RWPE2 (cell line): Measurements from ENCODE around the gene PPIC.
A peak's percentile ranks its signal among the peaks of the same experiment; 100 is the strongest.

Source experiments
- ATAC-seq: fragments of 200-7000 bp; cut with Tn5 transposase; 3 replicates; pipeline ENCODE4 v1.9.1; 2021; ENCODE audit warnings: low read depth
- DNase-seq: peaks from one replicate; pipeline ENCODE4 v3.0.0-alpha.2; 2020; ENCODE audit warnings: low spot score
- H3K27ac ChIP-seq: fragments of 450-650 bp; 2 replicates; pipeline ENCODE4 v1.5.1; 2017; ENCODE audit warnings: mild to moderate bottlenecking; ENCODE audit not compliant: poor library complexity, severe bottlenecking
- H3K27me3 ChIP-seq: fragments of 250-450 bp; sonication (Bioruptor Pico); 2 replicates; pipeline ENCODE4 v1.5.1; 2021; ENCODE audit warnings: mild to moderate bottlenecking, moderate library complexity; ENCODE audit not compliant: insufficient read depth, poor library complexity, severe bottlenecking
- H3K36me3 ChIP-seq: fragments of 250-450 bp; sonication (Bioruptor Pico); 2 replicates; pipeline ENCODE4 v1.5.1; 2020; ENCODE audit warnings: low read depth, mild to moderate bottlenecking, moderate library complexity
- H3K4me1 ChIP-seq: fragments of 250-450 bp; sonication (Bioruptor Pico); 2 replicates; pipeline ENCODE4 v1.5.1; 2021; ENCODE audit warnings: mild to moderate bottlenecking, moderate library complexity; ENCODE audit not compliant: insufficient read depth, poor library complexity, severe bottlenecking
- H3K4me3 ChIP-seq: fragments of 250-450 bp; sonication (Bioruptor Pico); 2 replicates; pipeline ENCODE4 v1.5.1; 2021; ENCODE audit warnings: mild to moderate bottlenecking, moderate library complexity; ENCODE audit not compliant: severe bottlenecking
- H3K9me3 ChIP-seq: fragments of 250-450 bp; sonication (Bioruptor Pico); 2 replicates; pipeline ENCODE4 v1.5.1; 2021; ENCODE audit warnings: mild to moderate bottlenecking, moderate library complexity; ENCODE audit not compliant: severe bottlenecking
- TF ChIP-seq, protein P1 (sequence below): fragments of 450-650 bp; IDR thresholded peaks from one replicate; pipeline ENCODE4 v1.5.1; 2017; ENCODE audit warnings: mild to moderate bottlenecking, moderate library complexity; ENCODE audit not compliant: poor library complexity, severe bottlenecking

Gene PPIC

DNA sequence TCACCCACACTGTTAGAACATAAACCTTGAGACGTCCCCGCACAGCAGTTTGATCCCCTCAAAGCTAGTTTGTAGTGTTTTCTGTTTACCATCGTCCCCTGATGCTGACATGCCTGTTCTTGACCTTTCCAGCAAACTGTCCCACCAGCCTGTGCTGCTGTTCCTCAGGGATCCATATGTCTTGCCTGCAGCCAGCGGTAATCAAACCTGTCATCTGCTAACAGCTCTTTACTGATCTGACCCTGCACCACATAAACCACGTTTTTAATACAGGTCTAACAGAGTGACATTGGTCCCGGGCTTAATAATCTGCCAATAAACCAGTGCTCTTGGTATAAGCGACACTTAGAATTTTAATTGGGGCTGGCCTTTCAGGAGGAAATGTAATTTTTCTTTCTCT, 34.7 kb downstream of the PPIC start:
- Histone ChIP-seq H3K27me3 (no peaks in the 10 kb centered on the region), H3K4me1 (no peaks in the 10 kb centered on the region), H3K27ac (no peak overlapping the region), H3K36me3 (no peaks in the 10 kb centered on the region), H3K4me3 (no peak overlapping the region), H3K9me3 (no peaks in the 10 kb centered on the region)
- no peak for ATAC-seq
- no peak for DNase-seq
- TF ChIP-seq, protein P1, sequence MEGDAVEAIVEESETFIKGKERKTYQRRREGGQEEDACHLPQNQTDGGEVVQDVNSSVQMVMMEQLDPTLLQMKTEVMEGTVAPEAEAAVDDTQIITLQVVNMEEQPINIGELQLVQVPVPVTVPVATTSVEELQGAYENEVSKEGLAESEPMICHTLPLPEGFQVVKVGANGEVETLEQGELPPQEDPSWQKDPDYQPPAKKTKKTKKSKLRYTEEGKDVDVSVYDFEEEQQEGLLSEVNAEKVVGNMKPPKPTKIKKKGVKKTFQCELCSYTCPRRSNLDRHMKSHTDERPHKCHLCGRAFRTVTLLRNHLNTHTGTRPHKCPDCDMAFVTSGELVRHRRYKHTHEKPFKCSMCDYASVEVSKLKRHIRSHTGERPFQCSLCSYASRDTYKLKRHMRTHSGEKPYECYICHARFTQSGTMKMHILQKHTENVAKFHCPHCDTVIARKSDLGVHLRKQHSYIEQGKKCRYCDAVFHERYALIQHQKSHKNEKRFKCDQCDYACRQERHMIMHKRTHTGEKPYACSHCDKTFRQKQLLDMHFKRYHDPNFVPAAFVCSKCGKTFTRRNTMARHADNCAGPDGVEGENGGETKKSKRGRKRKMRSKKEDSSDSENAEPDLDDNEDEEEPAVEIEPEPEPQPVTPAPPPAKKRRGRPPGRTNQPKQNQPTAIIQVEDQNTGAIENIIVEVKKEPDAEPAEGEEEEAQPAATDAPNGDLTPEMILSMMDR, result no peak

DNA sequence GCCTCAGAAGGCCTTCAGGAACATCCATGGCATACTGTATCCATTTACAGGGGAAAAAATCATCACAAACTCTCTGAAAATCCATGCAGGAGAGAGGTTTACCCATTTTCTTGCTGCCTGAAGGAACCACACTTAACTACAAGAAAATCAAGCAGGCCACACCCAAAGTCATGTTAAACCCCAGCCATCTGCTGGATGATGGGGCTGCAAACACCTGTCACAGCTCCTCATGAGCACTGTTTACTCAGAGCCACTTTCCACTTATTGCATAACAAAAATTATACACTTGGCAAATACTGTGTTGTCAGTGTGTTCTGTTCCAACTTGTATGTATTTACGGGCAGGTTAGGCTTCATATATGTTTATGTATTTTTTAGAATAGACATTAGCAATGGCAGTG, 35.8 kb downstream of the PPIC start:
- H3K36me3 ChIP-seq, result no peaks in the 10 kb centered on the region
- H3K4me3 ChIP-seq, result no peak overlapping the region
- no peaks in the 10 kb centered on the region for H3K9me3 ChIP-seq
- H3K27ac ChIP-seq, result no peak overlapping the region
- H3K27me3 ChIP-seq, result no peaks in the 10 kb centered on the region
- ATAC-seq (no peak), DNase-seq (no peak)
- TF ChIP-seq, protein P1, result no peak
- H3K4me1 ChIP-seq, result no peaks in the 10 kb centered on the region

DNA sequence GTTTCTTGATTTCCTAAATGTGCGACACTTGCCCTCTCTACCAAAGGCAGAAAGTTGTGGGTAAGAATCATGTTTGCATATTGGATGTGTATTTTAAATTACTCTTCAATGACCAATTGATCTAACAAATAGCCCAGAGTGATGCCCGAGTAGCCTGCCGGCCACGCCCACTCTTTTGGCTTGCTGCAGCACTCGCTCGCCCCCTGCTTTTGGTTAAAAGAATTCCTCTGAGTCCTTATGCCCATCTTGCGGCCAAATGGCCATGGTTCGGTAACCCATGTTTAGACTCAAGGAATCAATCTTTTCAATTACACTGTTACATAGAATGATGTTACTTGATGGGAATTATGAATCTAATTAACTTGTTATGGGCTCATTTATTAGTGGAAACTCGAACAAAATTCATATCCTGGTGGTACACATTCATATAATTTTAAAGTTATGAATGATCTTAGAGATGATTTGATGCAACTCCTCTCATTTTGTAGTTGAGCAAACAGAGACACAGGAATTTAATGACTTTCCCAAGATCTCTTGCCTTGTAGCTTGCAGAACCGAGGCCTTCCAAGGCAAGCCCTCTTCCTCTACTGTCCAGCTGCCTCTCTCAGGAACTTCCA, 36.5 kb downstream of the PPIC start:
- no peaks in the 10 kb centered on the region for H3K9me3 ChIP-seq
- no peak for DNase-seq
- no peak overlapping the region for H3K27ac ChIP-seq
- no peak overlapping the region for H3K4me3 ChIP-seq
- no peaks in the 10 kb centered on the region for H3K27me3 ChIP-seq
- no peaks in the 10 kb centered on the region for H3K4me1 ChIP-seq
- no peak; the same call in 2 of the 3 replicates for ATAC-seq
- TF ChIP-seq, protein P1, result peak; percentile 52
- H3K36me3 ChIP-seq, result no peaks in the 10 kb centered on the region

DNA sequence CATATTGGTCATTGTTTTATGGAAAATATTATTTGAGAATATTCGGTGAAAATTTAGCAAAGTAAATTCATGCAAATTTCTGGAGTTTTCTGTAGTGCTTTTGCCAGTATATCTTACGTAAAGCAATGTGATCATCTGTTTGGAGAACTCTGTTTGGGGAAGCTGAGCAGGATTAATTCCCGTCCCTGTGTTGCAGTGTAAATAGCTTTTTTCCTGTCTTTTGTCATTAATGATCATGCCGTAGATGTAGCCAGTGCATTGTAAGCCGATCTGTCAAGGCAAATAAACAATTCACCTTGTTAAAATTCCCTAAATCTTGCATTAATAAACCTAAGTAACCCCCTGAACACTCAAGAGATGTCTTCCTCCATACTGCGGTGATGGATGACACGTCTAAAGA, 39.2 kb downstream of the PPIC start:
- DNase-seq (no peak), ATAC-seq (no peak)
- Histone ChIP-seq H3K4me3 (no peak overlapping the region), H3K27me3 (no peaks in the 10 kb centered on the region), H3K4me1 (no peaks in the 10 kb centered on the region), H3K36me3 (no peaks in the 10 kb centered on the region), H3K27ac (no peak overlapping the region), H3K9me3 (no peaks in the 10 kb centered on the region)
- TF ChIP-seq, protein P1, result no peak

DNA sequence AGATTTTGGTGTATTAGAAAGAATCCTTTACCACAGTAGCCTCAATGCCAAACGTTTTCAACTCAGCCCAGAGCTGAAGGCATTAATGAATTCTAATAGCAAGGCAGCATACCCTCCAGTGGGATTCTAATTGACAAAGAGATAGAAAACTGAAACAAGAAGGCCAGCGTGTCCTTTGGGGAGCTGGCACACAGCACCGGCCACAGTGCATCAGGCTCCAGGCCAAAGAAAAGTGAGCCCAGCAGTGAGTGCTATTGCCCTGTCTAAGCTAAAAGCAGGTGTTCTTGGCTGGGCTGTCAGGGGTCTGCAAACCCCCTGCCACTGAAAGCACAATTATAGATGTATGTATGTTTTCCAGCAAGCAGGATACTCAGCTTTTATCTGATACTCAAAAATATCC, 40.4 kb downstream of the PPIC start:
- TF ChIP-seq, protein P1, result no peak
- no peaks in the 10 kb centered on the region for H3K36me3 ChIP-seq
- ATAC-seq (no peak), DNase-seq (no peak)
- no peaks in the 10 kb centered on the region for H3K27me3 ChIP-seq
- no peaks in the 10 kb centered on the region for H3K9me3 ChIP-seq
- H3K27ac ChIP-seq, result no peak overlapping the region
- no peak overlapping the region for H3K4me3 ChIP-seq
- H3K4me1 ChIP-seq, result no peaks in the 10 kb centered on the region
